HPDE6-E6E7 (cell line): Measurements from ENCODE around the gene TLR7.

Experiments used
- DNase-seq: peaks from one replicate; pipeline ENCODE4 v3.0.0; 2011; ENCODE audit warnings: missing footprints; ENCODE audit errors: extremely low spot score

Gene TLR7

DNA sequence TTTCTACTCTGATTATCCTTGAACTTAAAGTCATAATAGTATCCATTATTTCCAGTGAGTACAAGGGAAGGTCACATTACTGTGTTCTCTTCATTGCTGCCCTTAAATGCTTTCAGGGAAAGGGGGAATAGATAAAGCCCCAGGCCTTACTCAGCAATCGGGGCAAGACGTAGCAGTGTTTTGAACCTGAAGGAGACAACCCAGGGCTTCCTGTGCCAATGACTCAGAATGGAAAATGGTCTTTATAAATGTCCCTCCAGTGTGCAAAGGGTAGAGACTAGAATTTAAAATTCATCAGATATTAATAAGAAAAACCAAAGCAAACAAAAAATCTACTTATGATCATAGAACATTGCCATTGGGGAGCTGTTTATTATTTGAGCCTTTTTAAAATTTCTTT lies 63.3 kb downstream of the TLR7 start:
- no peak for DNase-seq

DNA sequence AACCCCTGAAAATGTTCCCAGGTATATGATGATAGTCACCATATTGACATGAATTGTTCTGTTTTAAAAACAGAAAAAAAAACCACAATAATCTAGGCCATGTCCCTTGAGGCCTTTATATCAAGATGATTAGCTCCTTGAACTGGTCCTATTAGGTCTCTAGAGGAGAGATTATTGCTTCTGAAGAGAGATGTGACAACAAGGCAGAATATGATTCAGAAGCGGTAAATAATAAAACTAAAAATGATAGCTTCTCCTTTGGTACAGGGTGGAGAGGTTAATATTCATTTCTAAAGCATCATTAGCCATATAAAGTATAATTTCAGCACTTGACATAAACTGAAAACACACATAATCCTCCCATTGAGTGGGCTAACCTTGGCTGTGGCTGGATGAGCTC lies 65.4 kb downstream of the TLR7 start:
- no peak for DNase-seq

DNA sequence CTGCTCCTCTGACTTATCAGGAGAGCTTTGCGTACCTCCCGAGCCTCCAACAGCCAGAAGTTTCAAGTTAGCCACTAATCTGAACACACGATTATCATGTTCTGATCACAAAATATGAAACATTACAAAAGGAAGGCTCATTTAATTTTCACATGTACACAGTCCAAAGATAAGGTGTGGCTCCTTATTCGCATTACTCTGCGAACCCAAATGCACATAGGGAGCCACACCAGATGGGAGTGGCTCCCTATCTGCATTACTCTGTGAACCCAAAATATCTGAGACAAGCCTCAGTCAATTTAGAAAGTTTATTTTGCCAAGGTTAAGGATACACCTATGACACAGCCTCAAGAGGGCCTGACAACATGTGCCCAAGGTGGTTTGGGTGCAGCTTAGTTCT lies 68.0 kb downstream of the TLR7 start:
- DNase-seq = no peak

DNA sequence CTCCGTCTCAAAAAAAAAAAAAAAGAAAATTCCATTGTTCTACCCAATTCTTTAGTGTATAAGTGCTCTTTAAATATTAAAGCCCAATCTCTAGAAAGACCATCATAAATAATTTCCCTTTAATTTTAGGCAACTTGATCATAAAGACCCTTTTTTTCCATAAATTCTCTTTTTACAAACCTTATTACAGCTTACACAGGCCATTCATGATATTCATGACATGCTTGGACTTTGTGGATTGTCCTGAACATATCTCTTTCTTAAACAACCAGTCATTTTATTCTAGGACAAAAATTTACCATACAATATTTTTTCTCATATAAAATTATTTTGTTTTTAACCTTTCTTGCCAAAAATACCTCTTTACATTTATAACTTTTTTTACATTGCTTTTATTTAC lies 70.1 kb downstream of the TLR7 start:
- DNase-seq = no peak
